COLO668 (cell line): ENCODE data around the gene EMP2.
A peak's percentile ranks its signal among the peaks of the same experiment; 100 is the strongest.
"Not testable (repeated sequence)": the region's sequence is repeated elsewhere in the genome, so short reads cannot be mapped to it uniquely, and the experiment has no call there.

Experiments
- DNase-seq: peaks from one replicate; lab custom pipeline; 2025; ENCODE audit not compliant: unreplicated experiment; lab: John Stamatoyannopoulos, UW

EMP2 gene

DNA sequence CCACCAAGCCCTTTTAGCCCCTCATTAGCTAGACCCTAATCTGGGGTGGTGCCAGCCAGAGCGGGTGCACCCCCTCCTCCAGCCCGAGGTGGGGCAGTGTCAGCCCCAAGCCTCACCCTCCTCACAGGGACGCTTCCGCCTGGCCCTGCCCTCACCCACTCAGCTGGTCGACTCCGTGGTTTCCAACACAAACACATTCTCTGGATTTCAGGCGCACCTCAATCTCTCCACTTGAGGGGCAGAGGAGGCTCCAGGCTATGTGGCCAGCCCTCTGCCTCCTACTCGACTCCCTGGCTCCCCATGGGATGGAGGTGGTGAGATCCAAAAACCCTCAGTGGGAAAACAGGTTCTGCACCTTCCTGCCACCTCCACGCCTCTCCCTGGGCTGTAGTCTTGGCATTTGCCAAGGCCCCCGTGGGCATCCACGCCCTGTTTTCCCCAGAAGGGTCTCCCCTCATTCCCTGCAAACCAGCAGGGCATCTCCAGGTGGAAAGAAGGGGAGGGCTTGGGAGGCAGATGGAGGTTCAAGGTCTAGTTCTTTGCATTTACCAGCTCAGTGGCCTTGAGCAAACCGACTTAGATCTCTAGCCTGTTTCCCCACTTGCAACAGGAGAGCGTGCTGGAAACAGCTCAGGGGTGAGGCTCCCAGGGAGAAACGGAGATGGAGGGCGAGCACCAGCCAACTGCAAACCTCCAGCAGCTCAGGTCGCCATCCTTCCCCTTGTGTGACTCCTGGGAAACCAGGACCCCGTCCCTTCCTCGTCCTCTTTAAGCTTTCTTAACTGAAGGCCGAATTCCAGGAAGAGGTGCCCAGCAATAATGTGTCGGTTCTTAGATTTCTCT, 1.7 kb downstream of the EMP2 start:
- DNase-seq = peak; percentile 69

DNA sequence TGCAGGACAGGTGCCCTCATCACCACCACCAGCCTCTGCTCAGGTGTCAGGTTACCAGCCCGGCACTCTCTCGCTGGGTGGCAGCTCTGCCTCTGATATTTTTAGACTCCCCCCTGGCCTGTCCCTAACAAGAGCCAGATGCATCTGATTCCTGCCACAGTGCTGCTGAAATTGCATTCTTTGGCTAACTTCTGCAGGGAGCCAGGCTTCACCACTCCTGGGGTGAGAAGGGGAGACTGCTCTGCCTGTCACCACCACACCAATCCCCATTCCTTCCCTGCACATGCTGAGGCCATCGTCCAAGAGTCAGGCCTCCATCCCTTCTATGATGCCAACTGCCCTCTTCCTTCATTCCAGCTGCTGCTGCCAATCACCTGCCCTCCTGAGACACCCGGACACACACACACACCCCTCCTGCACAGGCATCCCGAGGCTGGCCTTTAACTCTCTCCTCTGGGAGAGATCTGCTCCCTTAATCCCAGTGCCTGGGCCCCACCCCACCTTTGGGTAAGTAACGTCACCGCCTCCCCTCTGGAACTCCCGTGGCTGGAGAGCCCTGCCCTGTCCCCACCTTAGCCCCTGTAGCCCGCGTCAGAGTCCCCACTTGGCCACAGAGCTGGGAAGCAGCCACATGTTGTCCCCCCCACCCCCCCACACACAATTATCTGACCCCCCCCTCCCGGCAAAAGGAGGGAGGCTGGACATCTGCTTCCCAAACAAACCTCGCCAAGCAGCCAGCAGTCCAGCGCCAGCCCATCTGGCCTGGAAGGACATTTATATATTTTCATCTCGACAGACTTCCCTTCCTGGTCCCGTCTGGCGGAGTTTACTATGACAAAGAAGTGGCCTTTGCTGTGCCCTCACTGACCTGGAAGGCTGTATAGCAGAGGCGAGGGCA, 2.8 kb downstream of the EMP2 start:
- peak; percentile 69 for DNase-seq

DNA sequence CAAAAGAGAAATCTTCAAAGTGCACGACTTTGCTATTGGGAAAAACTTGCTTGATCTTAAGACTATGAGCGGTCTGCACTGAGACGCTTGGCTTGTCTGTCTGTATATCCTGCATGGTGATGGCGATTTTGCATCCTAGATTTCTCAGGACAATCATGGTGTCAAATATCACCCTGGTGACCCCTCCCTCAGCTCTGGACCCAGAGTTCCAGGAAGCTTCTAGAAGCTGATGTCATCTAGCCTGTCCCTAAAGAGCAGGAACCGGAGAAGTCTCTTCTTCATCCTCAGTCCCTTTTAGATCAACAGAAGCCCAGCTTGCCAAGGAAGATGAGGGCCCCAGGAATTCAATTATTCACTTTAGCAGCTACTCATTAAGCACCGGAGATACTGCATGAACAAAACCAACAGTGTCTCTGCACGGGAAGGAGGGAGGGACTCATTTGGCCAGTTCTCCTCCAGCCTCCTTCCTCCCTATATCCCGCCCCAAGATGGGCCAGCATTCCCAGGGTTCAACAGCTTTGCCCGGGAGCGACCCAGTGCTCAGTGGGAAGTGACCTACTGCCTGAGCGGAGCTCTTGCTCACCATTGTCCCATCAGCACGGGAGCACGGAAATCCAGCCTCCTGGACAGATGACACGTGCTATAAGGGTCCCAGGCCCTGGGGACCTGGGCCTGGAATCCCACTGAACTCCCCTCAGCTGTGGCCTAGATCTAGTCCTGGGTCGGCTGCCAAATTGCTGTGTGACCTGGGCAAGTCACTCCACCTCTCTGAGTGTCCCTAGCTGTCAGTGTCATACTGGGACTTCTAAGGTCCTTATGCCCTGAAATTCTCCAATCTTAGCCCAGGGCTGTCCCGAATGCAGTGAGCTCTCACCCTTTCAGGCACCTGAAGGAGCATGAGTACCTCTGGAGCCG, 3.8 kb downstream of the EMP2 start:
- no peak for DNase-seq

DNA sequence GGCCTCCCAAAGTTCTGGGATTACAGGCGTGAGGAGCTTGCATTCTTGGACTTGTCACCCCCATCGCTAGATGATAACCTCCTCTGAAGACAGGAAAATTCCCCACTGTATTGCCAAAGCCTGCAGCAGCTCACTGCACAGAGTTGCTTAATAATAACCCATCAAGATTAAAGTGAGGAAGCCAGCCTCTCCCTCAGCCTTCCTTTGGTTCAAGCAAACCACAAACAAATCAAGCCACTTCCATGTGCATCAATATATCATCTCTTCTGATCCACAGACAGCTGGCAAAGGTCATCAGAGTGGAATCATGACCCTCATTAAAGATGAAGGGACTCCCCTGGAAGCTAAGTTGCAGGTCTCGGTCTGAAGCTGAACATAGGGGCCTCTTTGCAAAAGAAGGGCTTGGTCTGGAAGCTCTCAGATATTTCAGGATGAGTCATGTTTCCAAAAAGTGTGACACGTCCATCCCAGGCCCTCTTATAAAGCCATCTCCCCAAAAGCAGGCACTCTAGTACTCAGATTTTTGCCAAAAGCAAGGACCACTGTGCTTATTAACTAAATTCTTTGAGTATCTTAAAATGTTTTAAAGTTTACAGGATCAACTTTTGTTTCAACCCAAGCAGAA, 4.8 kb downstream of the EMP2 start:
- no peak for DNase-seq

DNA sequence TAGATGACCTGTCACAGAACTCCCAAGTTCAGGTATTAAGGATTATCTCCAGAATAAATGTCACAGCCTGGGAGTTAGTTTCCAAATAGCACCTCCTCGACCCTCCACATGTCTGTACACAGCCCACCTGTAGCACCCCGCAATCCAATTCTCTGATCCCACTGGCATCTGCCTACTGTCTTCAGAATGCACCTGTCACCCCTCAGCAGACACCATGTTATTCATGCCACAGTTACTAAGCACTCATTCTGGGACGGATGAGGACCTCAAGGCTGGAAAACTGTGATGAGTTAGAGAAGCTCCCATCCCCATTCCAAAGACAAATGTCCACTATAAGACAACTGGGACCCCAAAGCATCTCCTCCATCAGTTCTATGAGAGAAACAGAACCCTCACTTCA, 7.8 kb downstream of the EMP2 start:
- DNase-seq = no peak

DNA sequence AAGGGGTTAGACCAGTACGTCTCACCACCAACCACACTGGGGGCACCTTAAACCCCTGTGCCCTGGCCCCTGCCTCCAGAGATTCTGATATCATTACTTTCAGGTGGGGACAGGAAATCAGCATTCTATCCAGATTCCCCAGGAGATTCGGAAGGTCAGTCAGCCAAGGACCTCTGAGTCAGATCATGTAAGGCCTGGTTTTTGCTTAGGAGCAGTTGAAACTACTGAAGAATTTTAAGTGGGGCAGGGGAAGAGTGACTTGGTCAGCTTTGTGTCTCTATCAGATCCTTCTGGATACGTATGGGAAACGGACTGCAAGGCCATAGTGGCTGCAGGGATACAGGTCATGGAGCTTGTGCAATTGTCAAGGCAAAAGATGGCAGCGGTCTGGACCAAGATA, 9.0 kb downstream of the EMP2 start:
- DNase-seq = no peak

DNA sequence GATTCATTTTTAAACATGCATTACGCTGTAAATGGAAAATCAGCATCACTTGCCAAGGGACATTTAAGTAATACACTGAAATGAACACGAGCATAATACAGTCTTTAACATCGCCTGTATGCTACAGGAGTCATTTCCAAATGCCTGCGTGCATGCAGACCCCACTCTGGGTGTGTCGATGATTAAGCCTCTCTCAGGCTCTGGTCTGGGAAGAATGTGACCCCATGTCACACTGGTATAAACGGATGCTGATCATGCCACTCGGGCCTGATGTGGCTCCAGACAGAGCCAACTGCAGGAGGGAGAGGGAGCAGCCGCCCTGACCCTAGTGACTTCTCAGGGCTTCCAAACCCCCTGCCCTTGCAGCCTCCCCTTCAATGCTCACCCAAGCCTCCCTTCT, 10.8 kb downstream of the EMP2 start:
- no peak for DNase-seq

DNA sequence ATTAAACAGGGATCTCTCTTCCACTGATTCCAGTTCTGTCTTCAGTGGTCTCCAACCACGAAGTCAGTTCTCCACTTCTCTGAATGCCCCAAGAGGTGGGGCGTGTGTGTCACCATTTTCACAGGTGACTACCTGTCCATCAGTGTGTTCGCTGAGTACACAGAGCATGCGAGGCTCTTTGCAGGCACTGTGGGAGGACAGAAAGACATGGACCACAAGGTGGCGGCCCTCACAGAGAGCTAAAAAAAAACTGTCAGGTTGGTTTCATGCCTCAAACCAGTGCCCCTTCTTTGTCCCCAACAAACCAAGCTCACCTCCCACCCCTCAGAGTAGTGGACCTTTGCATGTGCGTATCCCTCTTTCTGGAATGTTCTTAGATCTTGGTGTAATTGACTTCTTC, 13.8 kb downstream of the EMP2 start:
- no peak for DNase-seq

DNA sequence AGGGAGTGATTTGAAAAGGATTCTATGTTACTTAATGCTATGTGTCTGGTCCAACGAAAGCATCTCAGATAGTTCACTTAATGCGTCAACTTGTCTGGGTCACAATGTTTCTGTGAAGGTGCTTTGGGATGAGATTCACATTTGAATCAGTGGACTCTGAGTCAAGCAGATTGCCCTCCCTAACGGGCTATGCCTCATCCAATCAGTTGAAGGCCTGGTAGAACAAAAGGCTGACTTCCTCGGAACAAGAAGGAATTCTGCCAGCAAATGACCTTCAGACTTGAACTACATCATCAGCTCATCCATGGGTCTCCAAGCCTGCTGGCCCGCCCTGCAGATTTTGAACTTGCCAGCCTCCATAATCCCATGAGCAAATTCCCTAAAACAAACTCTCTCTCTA, 15.2 kb downstream of the EMP2 start:
- DNase-seq = no peak

DNA sequence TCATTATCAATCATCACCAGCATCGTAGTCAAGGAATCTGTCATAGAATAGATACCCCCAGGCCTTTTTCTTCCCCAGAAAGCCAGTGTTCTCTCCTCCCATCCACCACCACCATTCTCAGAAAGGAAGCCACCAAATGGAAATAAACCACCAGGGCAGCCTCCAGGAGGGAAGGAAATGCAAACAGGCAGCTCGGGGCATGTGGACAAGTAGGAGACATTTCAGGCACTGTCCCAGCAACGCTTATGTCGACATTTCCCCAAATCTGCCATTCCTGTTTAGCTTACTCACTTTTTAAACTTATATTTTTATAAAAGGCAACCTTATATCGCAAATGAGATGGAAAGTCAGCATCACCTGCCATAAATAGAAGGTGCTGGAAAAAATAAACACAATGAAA, 15.8 kb downstream of the EMP2 start:
- DNase-seq = no peak

DNA sequence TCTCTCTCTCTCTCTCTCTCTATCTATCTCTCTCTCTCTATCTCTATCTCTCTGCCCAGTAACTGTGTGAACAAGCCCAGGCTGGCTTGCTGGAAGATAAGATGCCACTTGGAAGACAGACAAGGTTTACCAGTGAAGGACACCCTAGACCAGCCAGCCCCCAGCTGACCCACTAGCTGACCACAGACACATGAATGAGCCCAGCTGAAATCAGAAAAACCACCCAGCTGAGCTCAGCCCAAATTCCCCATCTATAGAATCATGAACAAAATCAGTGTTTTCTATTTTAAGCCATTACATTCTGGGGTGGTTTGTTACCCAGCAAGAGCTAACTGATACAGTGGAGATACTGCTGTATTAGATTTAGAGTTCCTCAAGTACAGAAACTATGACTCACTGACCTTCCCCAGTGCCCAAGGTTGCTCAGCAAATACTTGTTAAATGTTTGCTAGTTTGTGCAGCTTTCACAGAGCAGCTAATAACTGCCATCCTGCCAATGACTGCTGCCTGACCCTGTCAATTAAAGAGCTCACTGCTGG, 18.0 kb downstream of the EMP2 start:
- no peak for DNase-seq

DNA sequence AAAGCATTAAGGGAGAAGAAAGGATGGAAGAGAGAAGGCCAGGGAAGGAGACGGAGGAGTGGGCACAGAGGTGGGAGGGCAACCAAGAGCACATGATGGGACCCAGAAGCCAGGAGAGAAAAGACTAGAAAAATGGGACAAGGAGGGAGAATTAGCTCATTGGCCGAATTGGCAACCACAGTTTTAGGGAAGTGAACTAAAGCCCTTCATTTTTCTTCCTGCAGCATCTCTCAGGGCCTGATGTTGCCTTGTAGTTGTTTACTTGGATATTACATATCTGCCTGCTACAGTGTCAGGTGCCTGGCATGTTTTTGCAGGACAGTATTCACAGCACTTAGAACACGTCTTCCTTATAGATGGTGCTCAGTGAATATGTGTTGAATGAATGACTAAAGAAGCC, 19.0 kb downstream of the EMP2 start:
- DNase-seq = no peak

DNA sequence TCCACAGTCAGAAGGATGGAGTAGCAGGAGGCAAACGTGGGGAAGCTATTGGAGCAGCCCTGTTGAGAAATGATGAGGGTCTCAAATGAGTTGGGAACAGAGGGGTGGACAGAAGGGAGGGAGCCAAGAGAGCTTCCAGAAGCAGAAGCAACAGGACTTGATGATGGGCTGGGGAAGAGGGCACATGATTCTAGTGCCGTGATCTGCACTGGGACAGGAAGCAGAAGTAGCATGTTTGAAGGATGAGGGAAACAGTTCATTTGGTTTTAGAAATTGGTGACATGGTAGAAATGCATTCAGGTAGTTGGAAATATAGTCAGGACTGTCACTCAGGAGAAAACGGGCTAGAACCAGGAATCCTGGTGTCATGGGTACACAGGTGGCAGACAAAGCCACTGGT, 19.4 kb downstream of the EMP2 start:
- DNase-seq = no peak

DNA sequence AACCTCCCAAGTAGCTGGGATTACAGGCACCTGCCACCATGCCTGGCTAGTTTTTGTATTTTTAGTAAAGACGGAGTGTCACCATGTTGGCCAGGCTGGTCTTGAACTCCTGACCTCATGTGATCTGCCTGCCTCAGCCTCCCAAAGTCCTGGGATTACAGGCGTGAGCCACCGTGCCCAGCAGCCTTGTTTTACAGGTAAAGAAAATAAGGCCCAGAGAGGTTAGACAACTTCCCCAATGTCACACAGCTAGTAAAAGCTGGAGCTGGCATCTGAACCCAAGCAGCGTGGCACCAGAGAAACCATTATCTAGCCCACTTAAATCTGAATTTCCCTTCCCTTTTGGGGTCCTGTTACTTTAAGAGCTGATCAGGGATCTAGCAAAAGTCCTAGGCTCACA, 20.6 kb downstream of the EMP2 start:
- DNase-seq = not testable (repeated sequence)

DNA sequence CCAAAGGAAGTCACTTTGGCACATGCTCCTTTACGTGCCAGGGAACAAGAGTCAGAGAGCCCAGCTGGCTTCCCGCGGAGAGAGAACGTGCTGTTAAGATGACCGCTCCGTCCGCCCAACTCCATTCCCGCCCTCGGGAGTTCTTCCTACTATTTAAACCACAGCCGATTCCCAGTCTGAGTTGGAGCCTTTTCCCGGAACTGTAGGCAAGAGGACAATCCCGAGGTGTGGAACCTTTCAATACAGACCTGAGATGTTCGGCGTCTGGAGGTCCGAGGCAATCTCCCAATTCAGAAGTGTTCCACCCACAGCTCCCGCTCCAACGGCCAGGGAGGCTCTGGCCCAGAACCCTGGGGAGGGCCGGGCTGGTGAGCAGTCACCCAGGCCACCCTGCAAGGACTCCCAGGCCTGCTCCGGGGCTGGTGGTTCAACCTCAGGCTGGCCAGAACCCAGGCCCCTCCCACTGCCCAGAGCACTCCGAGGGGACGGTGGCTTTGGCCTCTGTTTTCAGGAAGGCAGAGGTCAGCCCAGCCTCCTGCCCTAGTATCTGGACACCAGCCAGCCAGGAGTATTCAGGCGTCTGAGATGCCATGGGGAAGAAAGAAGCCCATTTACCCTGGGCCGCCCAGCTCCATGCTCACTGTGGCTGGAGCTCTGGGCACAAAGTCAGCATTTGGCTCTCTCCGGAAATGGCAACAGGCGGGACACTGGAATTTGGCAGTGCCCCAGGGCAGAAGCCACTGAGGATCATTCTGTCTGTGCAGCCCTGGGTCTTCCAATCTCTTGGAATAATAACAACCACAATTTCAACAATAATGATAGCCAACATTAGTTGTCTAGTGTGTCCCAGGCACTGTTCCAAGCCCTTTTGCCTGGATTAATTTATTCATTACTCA, 21.4 kb downstream of the EMP2 start:
- no peak for DNase-seq

DNA sequence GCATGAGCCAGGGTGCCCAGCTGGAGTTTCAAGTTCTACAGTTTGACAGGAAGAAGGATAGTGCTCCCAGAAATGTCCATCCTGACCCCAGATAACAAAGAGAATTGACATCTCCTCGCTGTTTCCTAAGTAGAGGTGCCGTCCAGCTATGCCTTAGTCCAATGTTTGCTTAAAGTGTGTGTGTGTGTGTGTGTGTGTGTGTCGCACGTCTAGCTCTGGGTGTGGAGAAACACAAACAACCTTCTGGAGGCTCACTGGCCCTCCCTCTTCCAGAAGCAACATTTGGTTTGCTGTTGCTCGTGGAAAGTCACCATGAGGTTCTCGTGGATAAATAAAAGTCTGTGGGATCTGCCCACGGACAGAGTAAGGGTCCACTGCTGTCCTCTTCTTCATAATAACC, 22.1 kb downstream of the EMP2 start:
- DNase-seq = no peak

DNA sequence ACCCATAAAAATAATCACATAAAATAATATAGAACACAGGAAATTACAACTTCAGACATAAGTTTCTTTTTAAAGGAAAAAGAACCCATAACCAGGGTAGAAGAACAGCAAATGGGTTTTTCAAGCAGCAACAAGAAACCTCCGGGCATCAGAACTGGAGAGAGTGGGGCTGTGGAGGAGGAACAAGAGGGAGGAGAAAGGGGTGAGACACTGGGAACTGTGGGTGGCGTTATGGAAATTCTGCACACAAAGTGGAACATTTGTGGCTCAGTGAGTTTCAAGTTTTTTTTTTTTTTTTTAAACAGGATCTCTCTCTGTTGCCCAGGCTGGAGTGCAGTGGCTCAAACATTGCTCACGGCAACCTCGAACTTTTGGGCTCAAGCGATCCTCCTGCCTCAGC, 22.6 kb downstream of the EMP2 start:
- no peak for DNase-seq

DNA sequence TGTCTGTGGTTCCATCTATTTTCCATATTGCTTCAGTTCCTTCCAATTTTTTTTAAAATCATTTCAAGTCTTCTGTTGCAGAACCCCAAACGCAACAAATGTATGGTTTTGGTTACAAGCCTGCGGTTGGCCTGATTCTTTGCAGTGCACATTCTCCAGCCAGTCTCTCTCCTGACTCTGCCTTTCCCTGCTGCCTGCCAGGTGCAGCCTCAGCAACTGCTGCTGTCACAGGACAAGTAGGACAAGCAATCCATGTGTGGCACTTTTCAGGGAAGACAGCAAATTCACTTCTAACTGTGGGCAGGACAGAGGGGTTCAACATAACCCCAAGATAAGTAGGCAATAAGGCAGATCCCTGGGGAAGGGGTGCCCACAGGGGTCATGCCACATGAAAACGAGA, 24.2 kb downstream of the EMP2 start:
- no peak for DNase-seq

DNA sequence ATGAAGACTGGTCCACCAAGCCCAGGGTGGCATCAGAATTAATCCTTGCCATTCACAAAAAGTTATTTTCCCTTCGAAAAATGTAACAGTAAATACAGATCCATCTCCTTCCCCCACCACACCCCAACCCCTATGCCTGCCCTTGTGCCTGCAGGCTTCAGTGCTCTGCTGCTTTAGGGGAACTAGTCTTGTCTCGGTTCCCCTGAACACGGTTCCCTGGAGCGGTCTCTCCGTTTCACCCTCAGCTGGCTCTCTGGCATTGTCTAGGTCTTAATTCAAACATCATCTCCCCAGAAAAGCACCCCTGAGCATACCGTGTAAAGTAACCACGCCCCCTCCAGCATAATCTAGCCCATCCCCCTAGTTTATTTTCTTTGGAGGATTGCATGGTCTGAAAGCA, 25.8 kb downstream of the EMP2 start:
- no peak for DNase-seq
